Urinary bladder (tissue), 4 donors: Measurements from ENCODE around the gene TIMM17B. TPM values are rescaled to one million over a fixed set of nuclear protein-coding genes. Genes with fewer than 3 reads are reported as not detected.
A peak's percentile ranks its signal among the peaks of the same experiment; 100 is the strongest.

Source experiments
- DNase-seq: peaks from one replicate; pipeline ENCODE4 v3.0.0-alpha.2; 2015; ENCODE audit errors: extremely low spot score
- H3K27ac ChIP-seq: one replicate; pipeline ENCODE4 v1.5.1; 2013; ENCODE audit warnings: low read depth, mild to moderate bottlenecking, moderate library complexity
- H3K36me3 ChIP-seq: one replicate; pipeline ENCODE4 v1.6.1; 2013; ENCODE audit warnings: mild to moderate bottlenecking, moderate library complexity; ENCODE audit not compliant: insufficient read depth
- H3K4me1 ChIP-seq: one replicate; pipeline ENCODE4 v1.6.1; 2013; ENCODE audit warnings: mild to moderate bottlenecking, moderate library complexity; ENCODE audit not compliant: insufficient read depth
- H3K4me3 ChIP-seq: one replicate; pipeline ENCODE4 v1.5.1; 2013; ENCODE audit warnings: low read depth, low read length
- WGBS: extraction: QIAGEN DNeasy Blood & Tissue Kit; methylation state at CpG from one replicate; pipeline ENCODE4 v1.1.7; 2013; 5-methylcytosine and 5-hydroxymethylcytosine counted together
- polyA plus RNA-seq: library from polyadenylated mRNA; stranded (reverse); fragments of 200-250 nt; gene quantifications from one replicate; pipeline ENCODE4 v1.2.3, GENCODE V29; 2013
- total RNA-seq: library from RNA; depleted of rRNA; stranded (reverse); fragments of >200 nt; gene quantifications from one replicate; pipeline ENCODE4 v1.2.3, GENCODE V29; 2014
- donor health status: healthy with polysubstance abuse.
- donor health status: healthy.

TIMM17B gene
- total and polyA plus RNA-seq, 2 donors = 15.0 to 54.4 TPM

- Histone ChIP-seq H3K4me1 (no peaks in the 10 kb centered on the region), H3K4me3 (peak within 1 kb of the TSS; percentile 50), H3K36me3 (no peaks in the 10 kb centered on the region), H3K27ac (peak within 1 kb of the TSS; percentile 57)
- peak; percentile 40 for DNase-seq
- under 1% methylated on average over 60 of the region's 60 CpGs for WGBS
These were observed 14.0 kb upstream of the TIMM17B start, which contains the start of gene SLC35A2 for GRCh38 chrX:48911412-48912182. SLC35A2 (minus strand) TSS chrX:48911646; CDS start chrX:48911636, 10 bp downstream.

GRCh38 chrX:48910926-48911411 lies 13.4 kb upstream of the TIMM17B start:
- Histone ChIP-seq H3K27ac (no peak overlapping the region), H3K4me3 (peak overlapping the region; percentile 50), H3K4me1 (no peaks in the 10 kb centered on the region), H3K36me3 (peaks cover 1% of the 10 kb centered on the region)
- 5% methylated on average over 12 of the region's 12 CpGs for WGBS
- DNase-seq = no peak

DNA sequence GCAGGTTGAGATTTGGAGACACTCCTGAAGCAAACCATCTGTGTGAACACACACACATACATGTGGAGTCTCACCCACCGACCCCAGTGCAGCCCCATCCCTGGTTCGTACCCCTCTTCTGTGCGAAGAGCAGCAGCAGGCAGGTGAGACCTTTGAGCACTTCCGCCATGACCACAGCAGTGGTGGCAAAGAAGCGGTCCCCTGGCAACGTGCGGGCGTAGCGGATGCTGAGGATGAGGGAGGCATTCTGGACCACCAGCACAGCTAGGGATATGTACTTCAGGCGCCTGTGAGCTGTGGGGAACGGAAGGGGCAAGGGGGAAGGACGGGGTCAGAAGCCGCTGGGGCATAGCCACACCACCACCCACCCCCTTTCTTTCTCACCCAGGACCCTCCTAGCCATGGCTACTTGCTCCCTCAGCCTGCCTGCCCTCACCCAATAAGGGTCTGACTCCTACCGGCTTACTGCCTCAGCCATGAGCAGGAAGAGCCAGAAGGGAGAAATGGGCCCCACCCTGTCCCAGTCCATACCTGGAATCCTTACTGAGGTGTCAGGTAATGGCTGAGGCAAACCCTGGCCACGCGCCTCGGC lies 12.2 kb upstream of the TIMM17B start:
- no peak overlapping the region for H3K4me3 ChIP-seq
- no peak overlapping the region for H3K27ac ChIP-seq
- 93% methylated on average over 17 of the region's 17 CpGs for WGBS
- no peak for DNase-seq
- H3K36me3 ChIP-seq = peaks cover 4% of the 10 kb centered on the region
- no peaks in the 10 kb centered on the region for H3K4me1 ChIP-seq

GRCh38 chrX:48908600-48908999 lies 11.0 kb upstream of the TIMM17B start:
- no peak for DNase-seq
- 41% methylated on average over 1 of the region's 1 CpG for WGBS
- no peak overlapping the region for H3K27ac ChIP-seq

DNA sequence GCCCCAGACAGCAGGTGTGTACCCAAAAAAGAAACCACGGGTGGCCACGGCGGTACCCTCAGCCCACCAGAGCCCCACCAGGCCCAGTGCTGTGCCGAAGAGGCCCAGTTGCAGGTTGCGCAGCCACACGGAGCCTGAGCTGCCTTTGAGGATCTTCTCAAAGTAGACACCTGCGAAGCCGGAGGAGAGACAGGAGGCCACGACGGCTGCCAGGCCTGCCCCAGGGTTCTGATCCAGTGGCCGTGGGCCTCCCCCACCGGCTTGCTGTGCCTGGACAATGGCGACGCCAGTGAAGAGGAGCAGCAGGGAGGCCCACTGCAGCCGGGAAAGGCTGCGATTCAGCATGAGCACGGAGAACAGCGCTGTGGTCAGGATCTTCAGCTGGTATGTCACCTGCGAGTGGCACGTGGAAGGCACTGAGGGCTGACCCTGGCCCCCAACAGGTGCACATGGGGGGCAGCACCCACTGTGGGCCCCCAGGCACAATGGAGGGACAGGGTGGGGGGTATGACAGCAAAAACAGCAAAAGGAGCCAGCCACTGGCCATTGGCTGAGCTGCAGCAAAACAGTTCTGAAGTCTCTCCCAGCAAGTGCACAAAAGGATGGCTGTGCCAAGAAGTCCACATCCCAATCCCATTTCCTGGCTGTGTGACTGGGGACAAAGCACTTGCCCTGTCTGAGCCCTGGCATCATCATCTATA lies 7.7 kb upstream of the TIMM17B start:
- Histone ChIP-seq H3K4me3 (no peak overlapping the region), H3K27ac (no peak overlapping the region), H3K36me3 (peaks cover 4% of the 10 kb centered on the region), H3K4me1 (no peaks in the 10 kb centered on the region)
- no peak for DNase-seq
- 91% methylated on average over 20 of the region's 20 CpGs for WGBS

More at GRCh38 chrX:48908600-48908999, 11.0 kb upstream of the TIMM17B start:
- peaks cover 4% of the 10 kb centered on the region for H3K36me3 ChIP-seq
- H3K4me3 ChIP-seq = no peak overlapping the region
- no peaks in the 10 kb centered on the region for H3K4me1 ChIP-seq

- Histone ChIP-seq H3K27ac (no peak overlapping the region), H3K4me3 (no peak overlapping the region), H3K4me1 (no peaks in the 10 kb centered on the region), H3K36me3 (peaks cover 4% of the 10 kb centered on the region)
- WGBS = 81% methylated on average over 14 of the region's 14 CpGs
- DNase-seq = no peak
These were observed 7.1 kb upstream of the TIMM17B start for GRCh38 chrX:48904626-48905025.

DNA sequence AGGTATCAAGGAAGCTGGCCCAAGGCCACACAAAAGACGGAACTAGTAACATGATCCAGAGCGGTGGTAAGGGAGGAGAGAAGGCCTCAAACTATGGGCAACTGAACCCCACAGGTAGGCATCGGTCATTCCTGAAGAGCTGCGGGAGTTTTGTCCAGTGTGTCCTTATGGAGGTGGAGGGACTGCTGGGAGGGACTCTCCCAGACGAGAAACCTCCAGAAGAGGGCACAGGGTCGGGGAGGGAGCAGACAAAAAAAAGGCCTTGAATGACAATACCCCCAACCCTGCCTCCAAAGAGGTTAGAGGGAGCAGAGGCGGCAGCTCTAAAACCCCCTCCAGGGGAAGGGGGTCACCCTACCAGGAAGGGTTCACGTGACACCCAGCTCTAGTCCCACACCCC lies 6.6 kb upstream of the TIMM17B start:
- DNase-seq = no peak
- 78% methylated on average over 8 of the region's 8 CpGs for WGBS
- no peaks in the 10 kb centered on the region for H3K4me1 ChIP-seq
- peaks cover 4% of the 10 kb centered on the region for H3K36me3 ChIP-seq
- no peak overlapping the region for H3K4me3 ChIP-seq
- no peak overlapping the region for H3K27ac ChIP-seq

DNA sequence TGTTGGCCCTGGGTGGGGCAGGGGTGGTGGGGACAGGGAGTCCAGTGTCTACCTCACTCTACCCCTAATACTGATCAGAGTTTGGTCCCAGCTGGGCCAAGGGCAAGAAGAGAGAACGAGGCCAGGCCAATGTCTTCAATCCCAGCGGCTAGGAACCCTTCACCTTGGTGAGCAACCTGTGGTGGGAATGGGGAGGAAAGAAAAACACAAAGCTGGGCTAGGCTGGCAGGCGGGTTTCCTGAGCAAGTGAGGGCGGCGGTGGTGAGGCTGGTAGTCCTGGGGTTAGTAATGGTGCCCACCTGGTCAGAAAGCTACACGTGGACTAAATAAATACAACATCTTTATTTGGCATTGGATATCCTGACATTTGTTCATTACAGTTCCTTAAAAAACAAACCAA lies 5.7 kb upstream of the TIMM17B start:
- H3K4me1 ChIP-seq = no peaks in the 10 kb centered on the region
- no peak overlapping the region for H3K27ac ChIP-seq
- WGBS = 85% methylated on average over 6 of the region's 6 CpGs
- no peak overlapping the region for H3K4me3 ChIP-seq
- H3K36me3 ChIP-seq = peaks cover 4% of the 10 kb centered on the region
- DNase-seq = no peak

GRCh38 chrX:48902776-48903175 lies 5.2 kb upstream of the TIMM17B start:
- 81% methylated on average over 14 of the region's 14 CpGs for WGBS
- Histone ChIP-seq H3K36me3 (peaks cover 4% of the 10 kb centered on the region), H3K4me1 (no peaks in the 10 kb centered on the region), H3K27ac (no peak overlapping the region), H3K4me3 (no peak overlapping the region)
- DNase-seq = no peak

DNA sequence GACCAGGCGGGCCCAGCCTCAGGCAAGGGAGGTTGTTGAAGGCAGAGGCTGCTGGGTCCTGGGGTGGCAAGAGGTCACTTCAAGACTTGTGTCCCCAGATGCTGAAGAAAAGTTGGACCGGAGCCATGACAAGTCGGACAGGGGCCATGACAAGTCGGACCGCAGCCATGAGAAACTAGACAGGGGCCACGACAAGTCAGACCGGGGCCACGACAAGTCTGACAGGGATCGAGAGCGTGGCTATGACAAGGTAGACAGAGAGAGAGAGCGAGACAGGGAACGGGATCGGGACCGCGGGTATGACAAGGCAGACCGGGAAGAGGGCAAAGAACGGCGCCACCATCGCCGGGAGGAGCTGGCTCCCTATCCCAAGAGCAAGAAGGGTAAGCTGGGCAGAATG lies 4.6 kb upstream of the TIMM17B start:
- Histone ChIP-seq H3K27ac (no peak overlapping the region), H3K4me1 (no peaks in the 10 kb centered on the region), H3K36me3 (peaks cover 4% of the 10 kb centered on the region), H3K4me3 (no peak overlapping the region)
- 93% methylated on average over 20 of the region's 20 CpGs for WGBS
- no peak for DNase-seq

- DNase-seq = no peak
- H3K36me3 ChIP-seq = peaks cover 3% of the 10 kb centered on the region
- 91% methylated on average over 7 of the region's 7 CpGs for WGBS
These were observed 3.5 kb upstream of the TIMM17B start for GRCh38 chrX:48901069-48901468.

GRCh38 chrX:48899078-48899410 lies 1.5 kb upstream of the TIMM17B start:
- WGBS = 82% methylated on average over 8 of the region's 8 CpGs
- no peaks in the 10 kb centered on the region for H3K4me1 ChIP-seq
- H3K27ac ChIP-seq = no peak overlapping the region
- no peak overlapping the region for H3K4me3 ChIP-seq
- H3K36me3 ChIP-seq = no peaks in the 10 kb centered on the region
- DNase-seq = no peak

More at GRCh38 chrX:48901069-48901468, 3.5 kb upstream of the TIMM17B start:
- H3K27ac ChIP-seq = no peak overlapping the region
- no peaks in the 10 kb centered on the region for H3K4me1 ChIP-seq
- no peak overlapping the region for H3K4me3 ChIP-seq

- no peaks in the 10 kb centered on the region for H3K4me1 ChIP-seq
- under 1% methylated on average over 38 of the region's 38 CpGs for WGBS
- DNase-seq = peak; percentile 54
- peak overlapping the region; percentile 95 for H3K27ac ChIP-seq
- H3K36me3 ChIP-seq = no peaks in the 10 kb centered on the region
- H3K4me3 ChIP-seq = peak overlapping the region; percentile 64
These were observed 377 bp downstream of the TIMM17B start for GRCh38 chrX:48897157-48897624.
